GM19043 (cell line): Measurements from ENCODE around the gene SLC25A47.

Experiments used
- ATAC-seq: cut with Tn5 transposase; IDR thresholded peaks from one replicate; pipeline ENCODE4 v1.9.1; 2021; ENCODE audit warnings: low read depth; ENCODE audit not compliant: unreplicated experiment

The SLC25A47 gene

DNA sequence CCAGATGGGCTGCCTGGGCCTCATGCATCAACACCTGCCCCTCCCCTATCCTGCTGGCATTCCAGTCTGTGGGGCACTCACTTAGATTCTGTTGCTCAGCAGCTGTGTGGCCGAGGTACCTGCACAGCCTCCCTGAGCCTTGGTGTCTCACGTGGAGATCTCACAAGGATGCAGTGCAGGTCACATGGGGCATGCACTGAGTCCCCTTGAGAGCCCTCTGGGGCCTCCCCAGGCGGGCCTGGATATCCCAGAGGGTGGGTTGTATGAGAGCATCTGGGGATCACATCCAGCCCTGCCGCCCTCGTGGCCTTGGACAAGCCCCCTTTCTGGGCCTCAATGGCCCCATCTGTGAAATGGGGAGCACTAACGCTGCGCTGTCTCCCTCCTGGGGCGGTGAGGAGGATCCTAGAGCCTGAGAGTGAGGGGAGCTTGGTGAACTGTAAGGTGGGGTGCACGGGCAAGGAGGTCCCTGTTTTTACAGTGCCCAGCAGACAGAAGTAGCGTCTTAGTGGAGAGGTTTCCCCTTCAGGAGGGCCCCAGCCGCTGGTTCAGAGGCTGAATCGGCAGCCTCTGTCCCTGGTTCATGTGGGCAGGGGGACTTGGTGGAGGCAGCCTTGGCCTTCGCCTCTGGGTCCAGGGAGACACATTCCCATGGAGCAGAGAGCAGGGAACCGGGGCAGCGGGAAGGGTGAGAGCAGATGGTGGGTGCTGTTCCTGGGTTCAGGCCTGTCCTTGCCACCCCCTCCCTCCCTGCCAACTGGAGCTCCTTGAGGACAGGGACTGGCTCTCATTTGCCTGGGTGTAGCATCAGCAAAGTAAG is 791 bp upstream of the SLC25A47 start:
- ATAC-seq: no peak

DNA sequence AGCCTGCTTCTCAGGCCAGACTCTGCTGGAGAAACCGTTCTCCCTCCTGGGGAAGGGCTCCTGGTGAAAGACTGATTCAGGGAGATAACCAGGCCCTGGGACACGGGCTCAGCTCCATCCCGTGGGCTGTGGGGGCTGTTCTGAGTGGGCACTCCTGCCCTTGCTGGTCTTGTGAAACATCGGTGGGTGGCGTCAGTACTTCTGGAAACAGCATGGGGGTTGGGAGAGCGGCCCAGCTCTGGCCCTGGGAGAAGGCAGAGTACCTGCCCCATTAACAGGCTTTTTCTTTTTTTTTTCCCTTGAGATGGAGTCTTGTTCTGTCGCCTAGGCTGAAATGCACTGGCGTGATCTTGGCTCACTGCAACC is 786 bp downstream of the SLC25A47 start:
- ATAC-seq: no peak

GRCh38 chr14:100325231-100325632 is 2.1 kb downstream of the SLC25A47 start:
- no peak for ATAC-seq

DNA sequence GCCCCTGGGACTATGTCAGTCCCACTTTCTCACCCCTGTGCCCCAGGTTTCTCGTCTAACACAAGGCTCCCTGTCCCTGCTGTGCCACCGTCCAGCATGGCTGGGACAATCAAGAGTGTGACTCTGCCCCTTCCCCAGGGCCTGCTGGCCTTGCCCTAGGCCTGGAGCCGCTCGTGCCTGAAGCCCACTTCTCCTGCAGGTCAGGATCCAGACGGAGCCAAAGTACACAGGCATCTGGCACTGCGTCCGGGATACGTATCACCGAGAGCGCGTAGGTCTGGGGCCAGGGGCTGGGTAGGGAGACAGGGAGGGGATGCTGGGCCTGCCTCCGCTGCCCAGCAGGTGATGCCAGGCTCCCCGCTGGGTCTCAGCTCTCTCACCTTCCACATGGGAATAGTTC is 2.8 kb downstream of the SLC25A47 start:
- no peak for ATAC-seq

DNA sequence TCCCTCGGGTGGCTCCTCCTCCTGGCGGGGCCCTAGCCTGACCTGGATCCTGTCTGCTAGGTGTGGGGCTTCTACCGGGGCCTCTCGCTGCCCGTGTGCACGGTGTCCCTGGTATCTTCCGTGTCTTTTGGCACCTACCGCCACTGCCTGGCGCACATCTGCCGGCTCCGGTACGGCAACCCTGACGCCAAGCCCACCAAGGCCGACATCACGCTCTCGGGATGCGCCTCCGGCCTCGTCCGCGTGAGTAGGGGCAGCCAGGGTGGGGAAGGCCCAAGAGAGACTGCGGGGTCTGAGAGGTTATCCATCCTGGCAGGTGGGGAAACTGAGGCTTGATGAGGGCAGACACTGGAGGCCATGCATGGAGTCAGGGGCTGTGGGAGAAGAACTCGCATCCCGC is 4.0 kb downstream of the SLC25A47 start:
- no peak for ATAC-seq

GRCh38 chr14:100328495-100329163 is 5.5 kb downstream of the SLC25A47 start:
- ATAC-seq: no peak

DNA sequence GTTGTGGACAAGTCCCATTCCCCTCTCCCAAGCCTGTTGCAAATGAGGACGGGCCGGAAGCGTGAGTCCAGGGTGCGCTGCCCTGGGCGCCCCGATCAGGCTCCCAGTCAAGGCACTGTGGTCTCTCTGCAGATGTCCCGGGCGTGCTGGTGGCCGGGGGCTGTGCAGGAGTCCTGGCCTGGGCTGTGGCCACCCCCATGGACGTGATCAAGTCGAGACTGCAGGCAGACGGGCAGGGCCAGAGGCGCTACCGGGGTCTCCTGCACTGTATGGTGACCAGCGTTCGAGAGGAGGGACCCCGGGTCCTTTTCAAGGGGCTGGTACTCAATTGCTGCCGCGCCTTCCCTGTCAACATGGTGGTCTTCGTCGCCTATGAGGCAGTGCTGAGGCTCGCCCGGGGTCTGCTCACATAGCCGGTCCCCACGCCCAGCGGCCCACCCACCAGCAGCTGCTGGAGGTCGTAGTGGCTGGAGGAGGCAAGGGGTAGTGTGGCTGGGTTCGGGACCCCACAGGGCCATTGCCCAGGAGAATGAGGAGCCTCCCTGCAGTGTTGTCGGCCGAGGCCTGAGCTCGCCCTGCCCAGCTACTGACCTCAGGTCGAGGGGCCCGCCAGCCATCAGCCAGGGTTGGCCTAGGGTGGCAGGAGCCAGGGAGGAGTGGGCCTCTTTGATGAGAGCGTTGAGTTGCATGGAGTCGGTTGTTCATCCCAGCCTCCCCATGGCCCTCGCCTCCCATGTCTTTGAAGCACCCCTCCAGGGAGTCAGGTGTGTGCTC is 6.3 kb downstream of the SLC25A47 start:
- no peak for ATAC-seq

- ATAC-seq: no peak
These were observed 6.8 kb downstream of the SLC25A47 start for GRCh38 chr14:100330007-100330344.

GRCh38 chr14:100330388-100330931 is 7.3 kb downstream of the SLC25A47 start:
- no peak for ATAC-seq

GRCh38 chr14:100332071-100332639 is 9.0 kb downstream of the SLC25A47 start:
- no peak for ATAC-seq

- peak; percentile 48 for ATAC-seq
These were observed 9.7 kb downstream of the SLC25A47 start for GRCh38 chr14:100332797-100333196.

- ATAC-seq: no peak
These were observed 10.2 kb downstream of the SLC25A47 start for GRCh38 chr14:100333311-100333710.

DNA sequence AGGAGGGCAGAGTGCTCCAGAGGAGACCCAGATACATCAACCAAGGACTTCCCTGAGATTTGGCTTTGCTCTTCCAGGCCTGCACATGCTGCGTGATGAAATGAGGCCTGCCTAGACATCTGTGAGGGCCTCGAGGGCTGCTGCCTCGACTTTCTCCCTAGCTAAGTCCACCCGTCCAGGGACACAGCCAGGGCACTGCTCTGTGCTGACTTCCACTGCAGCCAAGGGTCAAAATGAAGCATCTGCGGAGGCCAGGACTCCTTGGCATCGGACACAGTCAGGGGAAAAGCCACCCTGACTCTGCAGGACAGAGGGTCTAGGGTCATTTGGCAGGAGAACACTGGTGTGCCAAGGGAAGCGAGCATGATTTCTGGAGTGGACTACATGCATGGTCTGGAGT is 10.7 kb downstream of the SLC25A47 start:
- no peak for ATAC-seq

- no peak for ATAC-seq
These were observed 11.8 kb downstream of the SLC25A47 start for GRCh38 chr14:100334904-100335303.

- no peak for ATAC-seq
These were observed 13.7 kb downstream of the SLC25A47 start for GRCh38 chr14:100336618-100337530.

DNA sequence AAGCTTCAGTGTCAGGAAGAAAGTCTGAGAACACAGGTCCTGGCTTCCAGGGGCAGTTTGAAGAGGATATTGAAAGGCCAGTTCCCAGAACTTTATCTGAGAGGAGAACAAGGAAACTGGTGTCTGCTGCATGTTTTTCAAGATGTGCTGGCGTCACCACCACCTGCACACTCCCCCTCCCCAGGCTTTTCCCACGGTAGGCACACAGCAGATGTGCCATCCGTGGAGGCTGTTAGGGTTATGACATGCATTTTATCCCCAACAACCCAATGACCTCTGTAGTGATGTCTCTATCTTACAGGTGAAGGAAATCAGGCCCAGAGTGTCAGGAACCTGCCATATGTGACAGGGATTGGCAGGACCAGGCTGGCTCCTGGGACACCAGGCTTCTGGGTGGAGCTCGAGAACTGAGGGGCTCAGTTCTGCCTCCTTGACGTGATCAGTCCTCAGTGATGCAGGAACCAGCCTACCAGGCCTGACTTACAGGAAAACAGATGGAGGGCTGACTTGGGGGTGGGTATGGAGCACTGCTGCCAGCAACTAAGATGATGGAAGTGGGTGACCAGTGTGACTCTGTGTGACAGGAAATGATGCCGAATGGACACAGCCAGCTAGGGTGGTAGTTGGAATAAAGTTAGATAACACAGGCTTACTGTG is 16.8 kb downstream of the SLC25A47 start:
- no peak for ATAC-seq

DNA sequence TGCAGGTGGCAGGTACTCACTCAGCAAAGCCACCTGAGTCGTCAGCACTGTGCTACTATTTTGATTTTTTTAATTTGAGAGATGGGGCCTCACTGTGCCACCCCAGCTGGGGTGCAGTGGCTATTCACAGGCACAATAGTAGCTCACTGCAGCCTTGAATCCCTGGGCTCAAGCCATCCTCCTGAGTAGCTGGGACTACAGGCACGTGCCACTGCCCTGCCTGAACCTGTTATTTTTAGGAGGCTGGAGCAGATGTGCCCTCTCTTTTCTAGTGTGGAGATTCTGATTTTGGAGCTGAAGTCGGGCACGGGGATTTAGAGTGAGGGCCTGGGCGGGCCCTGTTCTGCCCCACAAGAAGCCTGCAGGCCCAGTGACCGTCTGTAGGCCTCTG is 17.3 kb downstream of the SLC25A47 start:
- ATAC-seq: no peak

- ATAC-seq: no peak
These were observed 18.3 kb downstream of the SLC25A47 start for GRCh38 chr14:100341301-100342031.

DNA sequence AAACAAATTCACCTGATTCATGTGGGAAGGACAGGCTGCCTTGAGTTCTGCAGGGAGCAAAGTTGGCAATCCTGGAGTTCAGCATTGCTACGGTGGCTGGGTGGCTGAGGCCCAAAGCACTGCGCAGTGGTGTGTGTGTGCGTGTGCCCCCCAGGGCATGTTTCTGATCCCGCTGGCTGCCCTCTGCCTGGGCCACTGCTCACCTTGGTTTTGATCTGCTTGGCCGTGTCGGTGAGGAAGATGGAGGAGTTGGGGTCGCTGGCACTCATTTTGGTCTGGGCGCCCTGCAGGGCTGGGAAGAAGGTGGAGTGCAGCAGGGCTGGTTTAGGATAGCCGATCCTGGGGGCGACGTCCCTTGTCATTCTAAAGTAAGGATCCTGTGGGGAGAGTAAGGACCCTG is 19.1 kb downstream of the SLC25A47 start:
- ATAC-seq: no peak
